GM21825 (cell line): ENCODE data around the gene NRG2.

Experiments used
- ATAC-seq: cut with Tn5 transposase; IDR thresholded peaks from one replicate; pipeline ENCODE4 v1.9.1; 2021; ENCODE audit warnings: mild to moderate bottlenecking, moderate library complexity; ENCODE audit not compliant: unreplicated experiment

The NRG2 gene

GRCh38 chr5:139845846-139846681 is 197.0 kb downstream of the NRG2 start:
- no peak for ATAC-seq

- ATAC-seq, result no peak
Observed at GRCh38 chr5:139844472-139845145, 198.5 kb downstream of the NRG2 start.

- no peak for ATAC-seq
Observed at GRCh38 chr5:139843991-139844390, 199.1 kb downstream of the NRG2 start.

GRCh38 chr5:139842321-139842720 is 200.8 kb downstream of the NRG2 start:
- no peak for ATAC-seq

GRCh38 chr5:139841549-139841948 is 201.6 kb downstream of the NRG2 start:
- ATAC-seq, result no peak

GRCh38 chr5:139839918-139840317 is 203.2 kb downstream of the NRG2 start:
- no peak for ATAC-seq

GRCh38 chr5:139839232-139839815 is 203.8 kb downstream of the NRG2 start:
- no peak for ATAC-seq

GRCh38 chr5:139838381-139839197 is 204.5 kb downstream of the NRG2 start:
- no peak for ATAC-seq

GRCh38 chr5:139837711-139838380 is 205.3 kb downstream of the NRG2 start:
- ATAC-seq, result no peak

- ATAC-seq, result no peak
Observed at GRCh38 chr5:139836469-139837208, 206.5 kb downstream of the NRG2 start.

GRCh38 chr5:139835656-139836055 is 207.4 kb downstream of the NRG2 start:
- ATAC-seq, result no peak

GRCh38 chr5:139833525-139833924 is 209.6 kb downstream of the NRG2 start:
- ATAC-seq, result no peak

- no peak for ATAC-seq
Observed at GRCh38 chr5:139831624-139832023, 211.5 kb downstream of the NRG2 start.

GRCh38 chr5:139829471-139829870 is 213.6 kb downstream of the NRG2 start:
- no peak for ATAC-seq

GRCh38 chr5:139828207-139828895 is 214.7 kb downstream of the NRG2 start:
- ATAC-seq, result no peak

GRCh38 chr5:139825690-139826089 is 217.4 kb downstream of the NRG2 start:
- ATAC-seq, result no peak

- ATAC-seq, result no peak
Observed at GRCh38 chr5:139823757-139824355, 219.2 kb downstream of the NRG2 start.

GRCh38 chr5:139822553-139823425 is 220.3 kb downstream of the NRG2 start:
- no peak for ATAC-seq
